HepG2 (cell line): Measurements from ENCODE around the gene NINJ2. TPM values are rescaled to one million over a fixed set of nuclear protein-coding genes. Genes with fewer than 3 reads are reported as not detected.

Source experiments
- ATAC-seq: fragments of 200-7000 bp; cut with Tn5 transposase; 3 replicates; pipeline ENCODE4 v1.9.1; 2020; ENCODE audit warnings: mild to moderate bottlenecking, moderate library complexity
- BruUV-seq: library from RNA; stranded (reverse); fragments of 400-500 nt; replicated peaks from 2 replicates; lab custom pipeline; 2021; lab: Mats Ljungman, UMichigan
- CTCF ChIA-PET: fragments of 300-600 bp; formaldehyde crosslinking; extraction: SDS; loops from one replicate; lab custom pipeline; 2021; ENCODE audit warnings: low total read pairs, inconsistent platforms, low intra/inter-chr PET ratio; lab: Yijun Ruan, JAX
- POLR2A ChIA-PET: fragments of 350-600 bp; sonication (Branson Sonifier 250); formaldehyde crosslinking; loops from one replicate; lab custom pipeline; 2020; ENCODE audit warnings: antibody characterized with exemption, inconsistent platforms; lab: Yijun Ruan, JAX
- DNase-seq: peaks from one replicate; pipeline ENCODE4 v3.0.0-alpha.2; 2015; ENCODE audit warnings: low spot score
- FAIRE-seq: peaks from 3 replicates; lab custom pipeline; 2011; peaks lifted over from hg19 to GRCh38; lab: Jason Lieb, UNC
- H2AFZ ChIP-seq: one replicate; pipeline ENCODE4 v1.6.1; 2011; ENCODE audit warnings: low read length, inconsistent platforms
- H3K27ac ChIP-seq: fragments of 300-600 bp; 3 replicates; pipeline ENCODE4 v1.8.0; 2011; ENCODE audit warnings: mixed run types, mild to moderate bottlenecking, mixed read lengths, low read length, inconsistent platforms; ENCODE audit not compliant: insufficient read depth; ENCODE audit errors: extremely low read length
- H3K27me3 ChIP-seq, 2 experiments: fragments of 200-600 bp in 1 of 2; 2 replicates in 1 of 2; 3 replicates in 1 of 2; pipeline versions ENCODE4 v1.6.0 to v1.8.0; 2011; ENCODE audit warnings: low read length in 2 of 2, mild to moderate bottlenecking in 2 of 2, moderate library complexity in 2 of 2, inconsistent platforms in 1 of 2; ENCODE audit not compliant: insufficient read depth in 2 of 2, control insufficient read depth in 1 of 2
- H3K36me3 ChIP-seq, 2 experiments: fragments of 200-600 bp in 1 of 2; replicated peaks in 1 of 2; 2 replicates in 1 of 2; 3 replicates in 1 of 2; pipeline versions ENCODE4 v1.5.1 to v1.8.0; 2011; ENCODE audit warnings: low read length in 2 of 2, inconsistent platforms in 1 of 2; ENCODE audit not compliant: insufficient read depth in 2 of 2, control insufficient read depth in 1 of 2
- H3K4me1 ChIP-seq: 2 replicates; pipeline ENCODE4 v1.5.1; 2012; ENCODE audit warnings: low read length, inconsistent platforms; ENCODE audit not compliant: insufficient read depth
- H3K4me2 ChIP-seq: 2 replicates; pipeline ENCODE4 v1.6.0; 2011; ENCODE audit warnings: low read depth, low read length, inconsistent platforms
- H3K4me3 ChIP-seq, 3 experiments: fragments of 200-600 bp in 1 of 3; sonication (generic), shearing (Covaris generic) in 1 of 3; replicated peaks in 1 of 3; 2 replicates each; pipeline ENCODE4 v1.5.1; 2011 to 2016; ENCODE audit warnings: low read length in 3 of 3, inconsistent platforms in 2 of 3, low read depth in 2 of 3, mild to moderate bottlenecking in 2 of 3, control low read depth in 1 of 3, mixed read lengths in 1 of 3; ENCODE audit not compliant: insufficient read depth in 1 of 3
- H3K79me2 ChIP-seq: one replicate; pipeline ENCODE4 v1.6.1; 2011; ENCODE audit warnings: low read length, inconsistent platforms; ENCODE audit not compliant: insufficient read depth
- H3K9ac ChIP-seq: 2 replicates; pipeline ENCODE4 v1.6.0; 2011; ENCODE audit warnings: mild to moderate bottlenecking, low read depth, low read length, inconsistent platforms; ENCODE audit not compliant: insufficient read depth
- H3K9me3 ChIP-seq: 2 replicates; pipeline ENCODE4 v1.5.1; 2012; ENCODE audit warnings: mild to moderate bottlenecking, low read length
- H4K20me1 ChIP-seq: 2 replicates; pipeline ENCODE4 v1.6.0; 2011; ENCODE audit warnings: inconsistent platforms, mild to moderate bottlenecking, low read length, moderate library complexity; ENCODE audit not compliant: insufficient read depth
- HES4 ChIP-seq: sonication (generic); formaldehyde crosslinking; IDR thresholded peaks from 2 replicates; pipeline ENCODE4 v1.9.0; 2021; ENCODE audit warnings: mild to moderate bottlenecking, missing genetic modification reagents, borderline replicate concordance
- HOXA7 ChIP-seq: sonication (generic); formaldehyde crosslinking; IDR thresholded peaks from 2 replicates; pipeline ENCODE4 v1.8.1; 2022; ENCODE audit warnings: mild to moderate bottlenecking, missing genetic modification reagents, moderate library complexity
- KLF15 ChIP-seq: sonication (generic); formaldehyde crosslinking; IDR thresholded peaks from 2 replicates; pipeline ENCODE4 v1.8.1; 2023; ENCODE audit warnings: borderline replicate concordance, mild to moderate bottlenecking, inconsistent platforms, missing genetic modification reagents, mixed read lengths
- KLF6 ChIP-seq: IDR thresholded peaks from 2 replicates; pipeline ENCODE4 v1.8.0; 2016; ENCODE audit warnings: missing biosample characterization, missing genetic modification reagents
- NCOR1 ChIP-seq: fragments of 200-600 bp; sonication (generic); IDR thresholded peaks from 2 replicates; pipeline ENCODE4 v1.7.0; 2017; ENCODE audit warnings: antibody characterized with exemption, low read length, borderline replicate concordance
- NFIC ChIP-seq: IDR thresholded peaks from 2 replicates; pipeline ENCODE4 v1.6.1; 2012; ENCODE audit warnings: mild to moderate bottlenecking, low read length, inconsistent platforms
- NFKB2 ChIP-seq: sonication (generic); formaldehyde crosslinking; IDR thresholded peaks from 2 replicates; pipeline ENCODE4 v1.4.0; 2020; ENCODE audit warnings: missing genetic modification reagents, borderline replicate concordance
- PAF1 ChIP-seq: IDR thresholded peaks from 2 replicates; pipeline ENCODE4 v1.6.1; 2016; ENCODE audit warnings: missing genetic modification reagents, missing compliant biosample characterization
- TCF7 ChIP-seq: sonication (generic); IDR thresholded peaks from 2 replicates; pipeline ENCODE4 v1.6.1; 2016; ENCODE audit warnings: antibody characterized with exemption, low read depth
- ZFP41 ChIP-seq: sonication (generic); formaldehyde crosslinking; IDR thresholded peaks from 2 replicates; pipeline ENCODE4 v1.4.0; 2020; ENCODE audit warnings: mild to moderate bottlenecking, missing genetic modification reagents, borderline replicate concordance
- ZFY ChIP-seq: sonication (generic); formaldehyde crosslinking; IDR thresholded peaks from 2 replicates; pipeline ENCODE4 v1.4.0; 2020; ENCODE audit warnings: missing genetic modification reagents
- ZKSCAN5 ChIP-seq: sonication (generic); formaldehyde crosslinking; IDR thresholded peaks from 2 replicates; pipeline ENCODE4 v1.5.1; 2020; ENCODE audit warnings: mild to moderate bottlenecking, missing genetic modification reagents
- ZNF343 ChIP-seq: sonication (generic); formaldehyde crosslinking; IDR thresholded peaks from 2 replicates; pipeline ENCODE4 v1.4.0; 2020; ENCODE audit warnings: mild to moderate bottlenecking, missing genetic modification reagents
- ZNF577 ChIP-seq: sonication (generic); formaldehyde crosslinking; IDR thresholded peaks from 2 replicates; pipeline ENCODE4 v1.4.0; 2020; ENCODE audit warnings: mild to moderate bottlenecking, low read depth, missing genetic modification reagents, borderline replicate concordance
- in situ Hi-C: cut with HindIII; loops from 2 replicates; pipeline ENCODE4 v1.10.0; 2017; ENCODE audit warnings: low pct_unique_long_range_greater_than_20kb; ENCODE audit not compliant: extremely low pct_ligation_motif_present
- intact Hi-C: fragments of 100-400 bp; cut with micrococcal nuclease; formaldehyde crosslinking; loops from one replicate; pipeline ENCODE4 v1.10.0; 2022; ENCODE audit not compliant: unreplicated experiment
- polyA plus RNA-seq, 8 experiments: library from polyadenylated mRNA; depleted of rRNA in 3 of 8; stranded (reverse) in 7 of 8; unstranded in 1 of 8; fragments of >200 nt; fragmentation: Illumina TruSeq in 4 of 8; extraction: Trizol in 4 of 8; gene quantifications; 2 replicates each; pipeline versions ENCODE4 v1.2.1 to v1.2.3, GENCODE V29; 2011 to 2016; ENCODE audit warnings: low read depth in 4 of 8, missing spikeins in 1 of 8, mixed read lengths in 1 of 8; ENCODE audit not compliant: insufficient read depth in 1 of 8
- total RNA-seq, 5 experiments: library from RNA; depleted of rRNA; stranded (reverse); fragments of >200 nt; fragmentation: Illumina TruSeq; extraction: Trizol; gene quantifications; 2 replicates each; pipeline ENCODE4 v1.2.3, GENCODE V29; 2016; ENCODE audit warnings: low read depth in 1 of 5
- TF ChIP-seq, protein P1 (sequence below): sonication (generic); formaldehyde crosslinking; IDR thresholded peaks from 2 replicates; pipeline ENCODE4 v1.5.0; 2020; ENCODE audit warnings: mild to moderate bottlenecking, missing genetic modification reagents
- TF ChIP-seq, protein P2 (sequence below): sonication (generic); formaldehyde crosslinking; IDR thresholded peaks from 2 replicates; pipeline ENCODE4 v1.4.0; 2020; ENCODE audit warnings: missing genetic modification reagents
- TF ChIP-seq, protein P3 (sequence below): sonication (generic); formaldehyde crosslinking; IDR thresholded peaks from 2 replicates; pipeline ENCODE4 v1.4.0; 2020; ENCODE audit warnings: missing genetic modification reagents
- TF ChIP-seq, protein P4 (sequence below): sonication (generic); formaldehyde crosslinking; IDR thresholded peaks from 2 replicates; pipeline ENCODE4 v1.8.0; 2023; ENCODE audit warnings: mild to moderate bottlenecking, missing genetic modification reagents

Gene NINJ2
- total and polyA plus RNA-seq, 2 of the 13 experiments (the other 11 are each of a cell fraction or from before 2014, with no cell fraction given): 0.62 to 3.8 TPM

DNA sequence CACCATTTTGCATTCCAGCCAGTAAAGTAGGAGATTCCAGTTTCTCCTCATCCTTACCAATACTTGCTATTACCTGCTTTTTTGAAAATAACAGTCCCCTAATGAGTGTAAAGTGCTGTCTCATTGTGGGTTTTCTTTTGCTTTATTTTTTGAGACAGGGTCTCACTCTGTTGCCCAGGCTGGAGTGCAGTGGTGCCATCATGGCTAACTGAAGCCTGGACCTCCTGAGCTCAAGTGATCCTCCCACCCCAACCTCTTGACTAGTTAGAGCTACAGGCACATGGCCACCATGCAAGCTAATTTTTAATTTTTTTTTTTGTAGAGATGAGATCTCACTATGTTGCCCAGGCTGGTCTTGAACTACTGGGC, 60.6 kb downstream of the NINJ2 start:
- CTCF ChIA-PET: no interaction called here
- no peak for TF ChIP-seq NCOR1
- TF ChIP-seq HOXA7: no peak
- no peak for TF ChIP-seq ZKSCAN5
- no peak for TF ChIP-seq ZNF343
- TF ChIP-seq ZFP41 (CRISPR knock-in tag): no peak
- TF ChIP-seq NFIC: no peak
- TF ChIP-seq KLF15 (CRISPR knock-in tag): no peak
- no peak for TF ChIP-seq PAF1
- TF ChIP-seq, protein P1, sequence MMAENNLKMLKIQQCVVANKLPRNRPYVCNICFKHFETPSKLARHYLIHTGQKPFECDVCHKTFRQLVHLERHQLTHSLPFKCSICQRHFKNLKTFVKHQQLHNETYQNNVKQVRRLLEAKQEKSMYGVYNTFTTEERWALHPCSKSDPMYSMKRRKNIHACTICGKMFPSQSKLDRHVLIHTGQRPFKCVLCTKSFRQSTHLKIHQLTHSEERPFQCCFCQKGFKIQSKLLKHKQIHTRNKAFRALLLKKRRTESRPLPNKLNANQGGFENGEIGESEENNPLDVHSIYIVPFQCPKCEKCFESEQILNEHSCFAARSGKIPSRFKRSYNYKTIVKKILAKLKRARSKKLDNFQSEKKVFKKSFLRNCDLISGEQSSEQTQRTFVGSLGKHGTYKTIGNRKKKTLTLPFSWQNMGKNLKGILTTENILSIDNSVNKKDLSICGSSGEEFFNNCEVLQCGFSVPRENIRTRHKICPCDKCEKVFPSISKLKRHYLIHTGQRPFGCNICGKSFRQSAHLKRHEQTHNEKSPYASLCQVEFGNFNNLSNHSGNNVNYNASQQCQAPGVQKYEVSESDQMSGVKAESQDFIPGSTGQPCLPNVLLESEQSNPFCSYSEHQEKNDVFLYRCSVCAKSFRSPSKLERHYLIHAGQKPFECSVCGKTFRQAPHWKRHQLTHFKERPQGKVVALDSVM (CRISPR knock-in tag): no peak
- TF ChIP-seq, protein P2, sequence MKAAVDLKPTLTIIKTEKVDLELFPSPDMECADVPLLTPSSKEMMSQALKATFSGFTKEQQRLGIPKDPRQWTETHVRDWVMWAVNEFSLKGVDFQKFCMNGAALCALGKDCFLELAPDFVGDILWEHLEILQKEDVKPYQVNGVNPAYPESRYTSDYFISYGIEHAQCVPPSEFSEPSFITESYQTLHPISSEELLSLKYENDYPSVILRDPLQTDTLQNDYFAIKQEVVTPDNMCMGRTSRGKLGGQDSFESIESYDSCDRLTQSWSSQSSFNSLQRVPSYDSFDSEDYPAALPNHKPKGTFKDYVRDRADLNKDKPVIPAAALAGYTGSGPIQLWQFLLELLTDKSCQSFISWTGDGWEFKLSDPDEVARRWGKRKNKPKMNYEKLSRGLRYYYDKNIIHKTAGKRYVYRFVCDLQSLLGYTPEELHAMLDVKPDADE (CRISPR knock-in tag): no peak
- no peak for TF ChIP-seq KLF6 (CRISPR knock-in tag)
- no peak for TF ChIP-seq HES4 (CRISPR knock-in tag)
- TF ChIP-seq NFKB2 (CRISPR knock-in tag): no peak
- TF ChIP-seq, protein P3, sequence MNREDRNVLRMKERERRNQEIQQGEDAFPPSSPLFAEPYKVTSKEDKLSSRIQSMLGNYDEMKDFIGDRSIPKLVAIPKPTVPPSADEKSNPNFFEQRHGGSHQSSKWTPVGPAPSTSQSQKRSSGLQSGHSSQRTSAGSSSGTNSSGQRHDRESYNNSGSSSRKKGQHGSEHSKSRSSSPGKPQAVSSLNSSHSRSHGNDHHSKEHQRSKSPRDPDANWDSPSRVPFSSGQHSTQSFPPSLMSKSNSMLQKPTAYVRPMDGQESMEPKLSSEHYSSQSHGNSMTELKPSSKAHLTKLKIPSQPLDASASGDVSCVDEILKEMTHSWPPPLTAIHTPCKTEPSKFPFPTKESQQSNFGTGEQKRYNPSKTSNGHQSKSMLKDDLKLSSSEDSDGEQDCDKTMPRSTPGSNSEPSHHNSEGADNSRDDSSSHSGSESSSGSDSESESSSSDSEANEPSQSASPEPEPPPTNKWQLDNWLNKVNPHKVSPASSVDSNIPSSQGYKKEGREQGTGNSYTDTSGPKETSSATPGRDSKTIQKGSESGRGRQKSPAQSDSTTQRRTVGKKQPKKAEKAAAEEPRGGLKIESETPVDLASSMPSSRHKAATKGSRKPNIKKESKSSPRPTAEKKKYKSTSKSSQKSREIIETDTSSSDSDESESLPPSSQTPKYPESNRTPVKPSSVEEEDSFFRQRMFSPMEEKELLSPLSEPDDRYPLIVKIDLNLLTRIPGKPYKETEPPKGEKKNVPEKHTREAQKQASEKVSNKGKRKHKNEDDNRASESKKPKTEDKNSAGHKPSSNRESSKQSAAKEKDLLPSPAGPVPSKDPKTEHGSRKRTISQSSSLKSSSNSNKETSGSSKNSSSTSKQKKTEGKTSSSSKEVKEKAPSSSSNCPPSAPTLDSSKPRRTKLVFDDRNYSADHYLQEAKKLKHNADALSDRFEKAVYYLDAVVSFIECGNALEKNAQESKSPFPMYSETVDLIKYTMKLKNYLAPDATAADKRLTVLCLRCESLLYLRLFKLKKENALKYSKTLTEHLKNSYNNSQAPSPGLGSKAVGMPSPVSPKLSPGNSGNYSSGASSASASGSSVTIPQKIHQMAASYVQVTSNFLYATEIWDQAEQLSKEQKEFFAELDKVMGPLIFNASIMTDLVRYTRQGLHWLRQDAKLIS: no peak
- no peak for TF ChIP-seq ZFY (CRISPR knock-in tag)
- TF ChIP-seq ZNF577 (CRISPR knock-in tag): no peak
- TF ChIP-seq, protein P4, sequence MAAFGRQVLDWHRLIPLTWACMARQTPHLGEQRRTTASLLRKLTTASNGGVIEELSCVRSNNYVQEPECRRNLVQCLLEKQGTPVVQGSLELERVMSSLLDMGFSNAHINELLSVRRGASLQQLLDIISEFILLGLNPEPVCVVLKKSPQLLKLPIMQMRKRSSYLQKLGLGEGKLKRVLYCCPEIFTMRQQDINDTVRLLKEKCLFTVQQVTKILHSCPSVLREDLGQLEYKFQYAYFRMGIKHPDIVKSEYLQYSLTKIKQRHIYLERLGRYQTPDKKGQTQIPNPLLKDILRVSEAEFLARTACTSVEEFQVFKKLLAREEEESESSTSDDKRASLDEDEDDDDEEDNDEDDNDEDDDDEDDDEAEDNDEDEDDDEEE (CRISPR knock-in tag): no peak
- no peak for TF ChIP-seq TCF7

More for the DNA sequence above, 60.6 kb downstream of the NINJ2 start:
- no peak for FAIRE-seq
- Histone ChIP-seq H3K9me3 (no peaks in the 10 kb centered on the region), H4K20me1 (no peaks in the 10 kb centered on the region), H3K36me3 (no peaks in the 10 kb centered on the region), H3K27ac (no peak overlapping the region), H3K27me3 (no peaks in the 10 kb centered on the region), H3K4me3 (no peak overlapping the region), H3K4me2 (no peak overlapping the region), H3K9ac (no peak overlapping the region), H2AFZ (no peak overlapping the region), H3K79me2 (no peaks in the 10 kb centered on the region), H3K4me1 (peaks cover 30% of the 10 kb centered on the region)
- no TSS peak for BruUV-seq
- intact Hi-C loops (no loop called here), in situ Hi-C loops (no loop called here)
- POLR2A ChIA-PET: no interaction called here
- ATAC-seq: no peak
- DNase-seq: no peak
